CD4-positive, alpha-beta T cell treated with Interferon gamma for 1 hour (primary cell): ENCODE results near the gene CPM.

Source experiments
- DNase-seq: peaks from one replicate; pipeline ENCODE4 v3.0.0-alpha.2; 2020

Gene CPM

GRCh38 chr12:68954811-68955210, 21.8 kb upstream of the CPM start:
- DNase-seq: no peak

DNA sequence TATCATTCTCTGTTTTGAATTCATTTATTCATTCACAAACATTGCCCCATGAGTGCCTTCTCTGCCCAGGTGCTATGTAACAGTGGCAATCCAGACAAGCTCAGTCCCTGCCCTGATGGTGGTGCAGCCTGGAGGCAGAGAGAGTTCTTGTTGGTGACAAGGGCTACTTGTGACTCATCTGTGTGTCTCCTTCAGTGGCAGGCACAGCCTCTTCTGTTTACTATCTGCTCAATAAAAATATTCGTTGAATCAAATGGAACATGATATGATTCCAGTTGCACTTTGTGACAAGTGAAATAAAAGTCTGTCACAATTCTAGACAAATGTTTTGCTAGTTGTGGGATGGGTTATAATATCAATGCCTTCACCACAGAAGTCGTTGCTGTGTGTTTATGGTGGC, 20.6 kb upstream of the CPM start:
- DNase-seq: no peak

DNA sequence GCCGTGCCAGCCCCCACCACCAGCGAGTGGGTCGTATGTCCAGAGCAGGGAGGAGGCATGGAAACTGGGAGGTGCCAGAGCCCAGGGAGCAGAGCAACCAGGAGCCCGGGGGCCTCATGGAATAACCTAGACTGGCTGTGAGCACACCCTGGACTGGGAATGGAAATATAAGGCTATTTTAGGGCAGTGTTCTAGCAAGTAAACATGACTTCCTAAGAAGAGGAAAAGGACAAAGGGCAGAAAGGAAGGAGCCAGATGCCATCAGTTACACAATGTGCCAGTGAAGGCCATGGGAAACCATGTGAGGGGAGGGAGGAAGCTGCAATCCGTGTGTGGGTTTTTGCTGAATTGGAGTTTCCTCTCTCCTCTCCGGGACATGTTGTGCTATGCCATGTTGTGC, 18.7 kb upstream of the CPM start:
- DNase-seq: no peak

GRCh38 chr12:68950511-68950910, 17.5 kb upstream of the CPM start:
- DNase-seq: no peak

DNA sequence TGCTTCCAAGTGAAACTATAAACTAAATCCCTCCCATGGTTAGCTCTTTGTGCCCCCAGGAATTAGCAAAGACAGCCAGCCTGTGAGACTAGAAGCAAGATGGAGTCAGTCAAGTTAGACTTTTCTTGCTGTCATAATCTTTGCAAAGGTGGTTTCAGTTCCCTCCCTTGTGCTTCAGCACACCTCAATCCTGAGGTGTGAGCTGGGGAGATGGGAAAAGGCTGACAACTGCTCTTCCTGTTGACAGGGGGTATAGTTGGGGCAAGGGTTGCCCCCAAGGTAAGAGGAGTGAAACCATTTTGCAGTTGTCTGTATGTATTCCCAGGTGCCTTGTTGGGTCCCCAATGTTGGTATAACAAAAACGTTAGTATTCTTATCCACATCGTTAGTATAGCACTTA, 12.3 kb upstream of the CPM start:
- DNase-seq: no peak

DNA sequence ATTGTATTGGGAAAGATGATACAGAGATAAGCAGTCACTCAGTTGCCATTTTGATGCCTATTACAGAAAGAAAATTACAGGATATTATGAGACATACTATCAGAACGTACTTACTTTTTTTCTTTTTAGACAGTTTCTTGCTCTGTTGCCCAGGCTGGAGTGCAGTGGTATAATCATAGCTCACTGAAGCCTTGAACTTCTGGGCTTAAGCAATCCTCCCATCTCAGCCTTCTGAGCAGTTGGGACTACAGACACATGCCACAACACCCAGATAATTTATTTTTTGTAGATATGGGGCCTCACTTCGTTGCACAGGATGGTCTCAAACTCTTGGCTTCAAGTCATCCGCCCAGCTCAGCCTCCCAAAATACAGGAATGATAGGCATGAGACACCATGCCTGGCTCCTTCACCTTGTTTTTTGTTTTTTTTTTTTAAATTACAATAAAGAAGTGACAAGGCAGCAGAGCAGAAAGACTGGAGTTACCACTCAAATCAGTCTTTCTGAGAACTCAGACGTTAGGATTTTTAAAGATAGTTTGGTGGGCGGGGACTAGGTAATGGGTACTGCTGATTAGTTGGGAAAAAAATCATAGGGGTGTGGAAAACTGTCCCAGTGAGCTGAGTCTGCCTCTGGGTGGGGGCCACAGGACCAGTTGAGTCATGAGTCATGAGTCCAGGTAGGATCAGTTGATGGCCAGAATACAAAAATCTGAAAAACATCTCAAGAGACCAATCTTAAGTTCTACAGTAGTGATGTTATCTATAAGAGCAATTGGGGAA, 11.5 kb upstream of the CPM start:
- no peak for DNase-seq

GRCh38 chr12:68943848-68944247, 10.9 kb upstream of the CPM start:
- DNase-seq: no peak

DNA sequence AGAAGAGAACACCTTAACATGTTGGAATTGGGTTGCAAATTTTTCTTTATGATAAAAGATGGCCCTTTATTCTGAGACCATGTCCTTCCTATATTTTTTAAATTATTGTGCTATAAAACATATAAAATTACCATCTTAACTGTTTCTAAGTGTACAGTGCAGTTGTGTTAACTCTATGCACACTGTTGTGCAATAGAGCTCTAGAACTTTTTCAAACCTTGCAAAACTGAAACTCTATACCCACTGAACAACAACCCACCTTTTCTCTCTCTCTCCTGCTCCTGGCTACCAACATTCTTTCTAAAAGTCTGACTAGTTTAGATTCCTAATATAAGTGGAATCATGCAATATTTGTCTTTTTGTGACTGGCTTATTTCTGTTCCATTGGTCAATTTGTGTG, 7.8 kb upstream of the CPM start:
- no peak for DNase-seq

DNA sequence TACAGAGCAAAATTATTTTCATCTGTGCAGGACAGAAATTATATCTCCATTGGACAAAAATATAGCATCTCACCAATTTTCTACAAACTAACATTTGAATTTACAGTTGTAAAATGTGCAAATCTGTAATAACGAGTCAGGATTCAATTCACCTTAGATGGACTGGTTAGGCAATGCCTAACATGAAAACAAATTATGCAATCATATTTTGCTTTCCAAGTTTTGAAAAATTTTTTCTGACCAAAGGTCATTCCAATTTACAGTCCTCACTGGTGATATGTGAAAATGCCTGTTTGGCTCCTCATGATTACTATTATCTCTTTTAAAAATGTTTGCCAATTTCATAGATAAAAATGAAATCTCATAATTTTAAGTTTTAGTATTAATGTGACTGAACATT, 6.5 kb upstream of the CPM start:
- no peak for DNase-seq

DNA sequence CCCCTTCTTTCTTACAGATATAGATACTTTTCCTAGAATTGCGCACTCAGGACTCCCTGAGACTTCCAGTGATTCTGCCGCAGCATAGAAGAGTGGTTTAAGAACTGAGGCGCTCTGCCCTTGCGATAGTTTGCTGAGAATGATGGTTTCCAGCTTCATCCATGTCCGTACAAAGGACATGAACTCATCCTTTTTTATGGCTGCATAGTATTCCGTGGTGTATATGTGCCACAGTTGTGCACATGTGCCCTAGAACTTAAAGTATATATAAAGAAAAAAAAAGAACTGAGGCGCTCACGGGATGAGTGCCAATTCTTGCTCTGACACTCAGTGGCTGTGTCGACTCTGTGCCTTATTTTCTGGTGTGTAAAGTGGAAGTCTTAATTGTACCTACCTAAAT, 1.4 kb upstream of the CPM start:
- DNase-seq: no peak

DNA sequence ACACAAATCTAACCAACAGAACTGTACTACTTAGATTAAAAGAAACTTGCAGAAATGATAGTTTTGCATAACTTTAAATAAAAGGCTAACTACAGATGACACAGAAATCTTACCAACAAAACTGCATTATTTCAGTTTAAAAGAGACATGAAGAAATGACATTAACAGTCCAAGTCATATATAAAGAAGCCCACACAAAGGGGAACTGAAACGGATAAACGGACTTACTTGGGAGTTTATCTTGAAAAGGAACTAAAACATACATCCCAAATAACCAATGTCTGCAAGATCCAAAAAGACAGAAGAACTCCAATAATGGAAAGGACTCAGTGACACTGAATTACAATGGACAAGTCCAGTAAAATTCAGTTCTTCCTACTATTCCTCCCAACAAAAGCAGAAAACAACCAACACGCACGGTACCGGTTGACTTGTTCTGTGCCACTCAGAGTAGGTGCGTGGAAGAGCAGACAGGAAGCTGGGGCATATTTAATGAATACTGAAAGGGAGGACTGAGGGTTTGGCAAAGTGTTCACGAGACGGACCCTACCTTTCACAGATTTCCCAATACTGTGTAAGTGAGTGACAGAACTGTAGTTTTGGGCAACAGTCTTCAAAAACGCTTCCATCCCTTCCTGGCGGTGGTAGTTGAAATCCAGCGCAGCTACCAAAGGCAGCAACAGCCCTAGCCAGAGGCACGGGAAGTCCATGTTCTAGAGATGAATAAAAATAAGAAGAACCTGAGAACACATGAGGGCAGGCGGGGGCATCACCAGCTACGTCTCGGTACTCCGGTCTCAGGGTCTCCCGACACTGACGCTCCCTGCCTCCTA, 627 bp downstream of the CPM start:
- DNase-seq: no peak

GRCh38 chr12:68930178-68930577, 2.8 kb downstream of the CPM start:
- DNase-seq: no peak

GRCh38 chr12:68924546-68924945, 8.4 kb downstream of the CPM start:
- no peak for DNase-seq

DNA sequence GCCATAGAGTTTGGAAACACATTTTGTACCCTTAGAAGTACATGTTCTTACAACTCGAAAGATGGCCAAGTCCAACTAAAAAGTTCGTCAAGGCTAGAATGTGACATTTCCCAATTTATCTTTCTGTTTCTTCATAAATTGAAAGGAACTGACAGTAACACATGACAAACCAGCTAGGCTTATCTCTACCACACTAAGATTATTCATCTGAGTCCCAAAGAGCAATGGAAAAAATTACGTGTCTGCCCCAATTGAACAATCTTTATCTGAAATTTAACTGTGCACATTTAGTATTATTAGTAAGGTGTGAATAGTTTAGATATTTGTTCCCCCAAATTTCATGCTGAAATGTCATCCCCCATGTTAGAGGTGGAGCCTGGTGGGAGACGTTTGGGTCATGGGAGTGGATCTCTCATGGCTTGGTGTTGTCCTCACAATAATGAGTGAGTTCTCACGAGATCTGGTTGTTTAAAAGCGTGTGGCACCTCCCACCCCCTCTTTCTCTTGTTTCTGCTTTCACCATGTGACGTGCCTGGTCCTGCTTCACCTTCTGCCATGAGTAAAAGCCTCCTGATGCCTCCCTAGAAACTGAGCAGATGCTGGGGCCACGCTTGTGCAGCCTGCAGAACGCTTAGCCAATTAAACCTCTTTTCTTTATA, 13.3 kb downstream of the CPM start:
- no peak for DNase-seq

- no peak for DNase-seq
Observed at GRCh38 chr12:68918960-68919359, 14.0 kb downstream of the CPM start.

- DNase-seq: no peak
Observed at GRCh38 chr12:68915055-68915454, 17.9 kb downstream of the CPM start.

DNA sequence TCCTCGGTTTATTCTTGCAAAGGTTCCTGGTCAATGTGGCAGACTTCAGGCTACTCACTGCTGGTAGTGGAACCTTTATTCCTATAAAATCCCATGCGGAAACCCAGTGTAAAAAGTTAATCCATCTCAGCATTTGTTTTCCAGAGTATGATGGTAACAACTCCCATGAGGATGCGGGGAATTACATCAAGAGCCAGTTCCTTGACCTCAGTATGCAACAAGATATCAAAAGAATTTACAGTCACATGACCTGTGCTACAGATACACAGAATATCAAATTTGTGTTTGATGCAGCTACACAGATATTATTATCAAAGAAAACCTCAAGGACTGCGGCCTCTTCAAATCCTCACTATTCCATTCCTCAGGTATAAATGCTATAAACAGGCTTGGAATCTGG, 19.3 kb downstream of the CPM start:
- DNase-seq: no peak

GRCh38 chr12:68912916-68913315, 20.1 kb downstream of the CPM start:
- DNase-seq: no peak

DNA sequence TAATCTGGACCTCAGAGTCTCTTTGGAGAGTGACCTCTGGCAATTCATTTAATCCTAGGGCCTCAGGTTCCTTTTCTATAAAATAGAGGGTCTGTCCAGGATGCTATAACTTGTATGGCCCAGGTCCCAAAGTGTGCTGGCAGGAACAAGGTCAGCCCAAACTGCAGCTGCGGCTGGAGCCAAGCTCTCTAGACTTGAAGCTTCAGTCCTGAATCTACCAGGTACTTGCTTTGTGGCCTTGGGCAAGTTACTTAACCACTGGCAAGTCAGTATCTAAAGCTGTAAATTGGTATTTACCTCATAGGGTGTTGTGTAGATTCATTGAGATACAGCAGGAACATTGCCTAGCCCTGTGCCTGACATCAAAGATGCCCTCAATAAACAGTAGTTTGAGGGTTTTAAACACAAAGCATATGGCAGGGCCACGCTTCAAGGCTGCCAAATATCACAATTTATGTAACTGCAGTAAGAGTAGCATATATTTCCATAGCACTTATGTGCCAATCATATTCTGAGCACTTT, 21.7 kb downstream of the CPM start:
- DNase-seq: no peak

GRCh38 chr12:68910128-68910527, 22.8 kb downstream of the CPM start:
- no peak for DNase-seq

GRCh38 chr12:68908076-68908475, 24.9 kb downstream of the CPM start:
- DNase-seq: no peak

- DNase-seq: no peak
Observed at GRCh38 chr12:68905733-68906132, 27.2 kb downstream of the CPM start.

GRCh38 chr12:68904351-68904962, 28.5 kb downstream of the CPM start:
- no peak for DNase-seq
